Subcutaneous abdominal adipose tissue (tissue), 5 donors: Measurements from ENCODE around the gene PLCL2.

Experiments used
- H3K27ac ChIP-seq: one replicate; pipeline ENCODE4 v1.7.0; 2013; ENCODE audit warnings: low read depth, mild to moderate bottlenecking, inconsistent platforms, low read length, moderate library complexity
- H3K27me3 ChIP-seq, 5 donors: one replicate each; pipeline ENCODE4 v1.7.0; 2013; ENCODE audit warnings: low read length in 5 of 5, inconsistent platforms in 1 of 5; ENCODE audit not compliant: control insufficient read depth in 5 of 5, insufficient read depth in 4 of 5
- H3K36me3 ChIP-seq, 5 donors: one replicate each; pipeline ENCODE4 v1.7.0; 2013; ENCODE audit warnings: low read length in 5 of 5; ENCODE audit not compliant: control insufficient read depth in 5 of 5, insufficient read depth in 5 of 5
- H3K4me1 ChIP-seq, 5 donors: one replicate each; pipeline ENCODE4 v1.7.0; 2013; ENCODE audit warnings: low read length in 5 of 5, mild to moderate bottlenecking in 3 of 5, moderate library complexity in 1 of 5; ENCODE audit not compliant: control insufficient read depth in 5 of 5, insufficient read depth in 5 of 5
- H3K4me3 ChIP-seq, 5 donors: one replicate each; pipeline ENCODE4 v1.7.0; 2013; ENCODE audit warnings: low read length in 5 of 5, low read depth in 1 of 5
- H3K9ac ChIP-seq, 5 donors: one replicate each; pipeline ENCODE4 v1.7.0; 2013; ENCODE audit warnings: low read length in 5 of 5, mild to moderate bottlenecking in 4 of 5, moderate library complexity in 3 of 5
- H3K9me3 ChIP-seq, 5 donors: one replicate each; pipeline ENCODE4 v1.7.0; 2013; ENCODE audit warnings: low read length in 5 of 5; ENCODE audit not compliant: control insufficient read depth in 5 of 5
- donor health status: healthy.
- donor health status: healthy.
- donor health status: healthy.
- donor health status: healthy.
- donor health status: healthy.

The PLCL2 gene

DNA sequence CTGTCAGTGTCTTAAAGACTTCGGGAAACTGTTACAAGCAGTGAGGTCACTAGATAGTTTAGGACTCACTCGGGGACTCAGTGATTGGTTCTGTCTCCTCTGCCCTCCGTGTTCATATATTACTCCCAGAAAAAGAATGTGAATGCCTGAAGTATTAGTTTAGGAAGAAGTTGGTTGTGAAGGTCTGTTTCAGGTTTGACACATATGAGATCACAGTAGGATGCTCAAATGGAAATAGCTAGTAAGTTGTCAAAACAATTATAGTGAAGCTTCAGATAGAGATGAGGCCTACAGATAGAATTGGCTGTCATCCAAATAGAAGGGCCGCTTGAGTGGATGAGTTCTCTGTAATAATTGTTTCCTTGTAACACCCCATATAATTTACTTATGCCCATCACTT is 172.6 kb downstream of the PLCL2 start:
- Histone ChIP-seq H3K4me3 (no peak overlapping the region), H3K9me3 (peaks cover 0 to 6% (median 0%) of the 10 kb centered on the region in 5 donors), H3K36me3 (peaks cover 0 to 2% (median 0%) of the 10 kb centered on the region in 5 donors), H3K27ac (no peak overlapping the region), H3K9ac (no peak overlapping the region), H3K27me3 (no peaks in the 10 kb centered on the region), H3K4me1 (peaks cover 0 to 6% (median 5%) of the 10 kb centered on the region in 5 donors)

DNA sequence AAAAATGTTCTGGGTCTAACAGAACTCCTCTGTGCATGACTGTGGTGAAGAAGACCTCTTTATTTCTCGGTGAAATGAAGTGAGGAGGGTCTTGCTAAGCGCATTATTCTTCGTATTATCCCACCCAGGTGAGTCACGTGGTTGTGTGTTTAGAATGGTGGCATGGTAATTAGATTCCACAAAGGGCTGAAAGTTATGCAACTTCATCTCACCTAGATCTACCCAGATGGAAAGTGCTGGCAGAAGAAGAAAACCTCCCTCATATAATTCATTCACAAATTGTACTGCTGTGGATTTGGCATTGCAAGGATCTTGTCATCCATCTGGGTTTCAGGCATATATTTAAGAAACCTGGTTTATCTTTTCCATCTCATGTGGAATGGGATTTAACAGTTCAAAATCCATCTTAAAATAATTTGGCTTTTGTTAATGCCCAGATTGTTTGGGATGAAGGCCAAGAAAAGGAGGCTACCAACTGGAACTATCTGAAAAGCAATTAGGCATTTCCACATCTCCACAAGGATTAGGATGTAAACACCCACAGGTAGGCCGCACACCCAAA is 175.3 kb downstream of the PLCL2 start:
- Histone ChIP-seq H3K36me3 (peaks cover 0 to 2% (median 0%) of the 10 kb centered on the region in 5 donors), H3K27me3 (no peaks in the 10 kb centered on the region), H3K9me3 (no peaks in the 10 kb centered on the region), H3K27ac (no peak overlapping the region), H3K4me1 (peaks cover 0 to 6% (median 5%) of the 10 kb centered on the region in 5 donors), H3K4me3 (no peak overlapping the region), H3K9ac (no peak overlapping the region)

DNA sequence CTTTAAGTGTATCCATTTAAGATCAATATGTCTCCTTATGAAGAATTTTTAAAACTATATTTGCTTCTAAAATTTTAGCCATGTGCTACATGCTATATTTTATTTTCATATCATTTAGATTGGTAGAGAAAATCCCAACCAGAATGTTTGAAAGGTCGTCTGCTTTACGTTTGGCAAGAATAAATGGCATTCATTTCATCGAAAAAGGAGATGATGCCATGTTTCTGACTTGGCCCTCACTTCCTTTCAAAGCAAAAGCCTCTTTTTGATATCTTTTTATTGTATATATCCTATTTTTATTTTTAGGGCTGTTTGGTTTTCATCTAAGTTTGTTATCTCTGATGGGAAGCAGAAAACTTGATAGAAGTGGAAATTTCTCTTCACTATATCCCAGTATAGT is 176.2 kb downstream of the PLCL2 start:
- H3K9ac ChIP-seq: no peak overlapping the region
- no peaks in the 10 kb centered on the region for H3K27me3 ChIP-seq
- H3K36me3 ChIP-seq: peaks cover 0 to 2% (median 0%) of the 10 kb centered on the region in 5 donors
- no peak overlapping the region for H3K4me3 ChIP-seq
- H3K27ac ChIP-seq: no peak overlapping the region
- peaks cover 0 to 3% (median 0%) of the 10 kb centered on the region in 5 donors for H3K4me1 ChIP-seq
- H3K9me3 ChIP-seq: no peaks in the 10 kb centered on the region

DNA sequence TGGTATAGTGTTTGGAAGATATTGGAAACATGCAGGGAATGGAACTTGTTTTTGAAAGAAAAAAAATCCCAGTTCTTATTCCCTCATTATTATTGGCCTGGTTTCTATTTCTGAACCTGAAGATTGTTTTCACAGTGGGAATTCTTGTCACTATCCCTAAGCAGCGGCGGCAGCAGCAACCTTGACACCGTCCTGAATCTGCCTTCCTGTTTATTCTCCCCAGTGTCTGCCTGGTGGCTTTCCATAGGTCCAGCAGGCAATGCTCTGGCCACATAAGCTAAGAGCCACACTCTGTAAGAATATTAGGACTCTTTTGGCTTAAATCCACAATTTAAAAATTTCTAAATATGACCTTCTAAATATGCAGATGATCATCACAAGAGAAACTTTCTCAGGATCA is 178.0 kb downstream of the PLCL2 start:
- H3K27ac ChIP-seq: no peak overlapping the region
- no peak overlapping the region for H3K9ac ChIP-seq
- H3K36me3 ChIP-seq: peaks cover 0 to 4% (median under 1%) of the 10 kb centered on the region in 5 donors

DNA sequence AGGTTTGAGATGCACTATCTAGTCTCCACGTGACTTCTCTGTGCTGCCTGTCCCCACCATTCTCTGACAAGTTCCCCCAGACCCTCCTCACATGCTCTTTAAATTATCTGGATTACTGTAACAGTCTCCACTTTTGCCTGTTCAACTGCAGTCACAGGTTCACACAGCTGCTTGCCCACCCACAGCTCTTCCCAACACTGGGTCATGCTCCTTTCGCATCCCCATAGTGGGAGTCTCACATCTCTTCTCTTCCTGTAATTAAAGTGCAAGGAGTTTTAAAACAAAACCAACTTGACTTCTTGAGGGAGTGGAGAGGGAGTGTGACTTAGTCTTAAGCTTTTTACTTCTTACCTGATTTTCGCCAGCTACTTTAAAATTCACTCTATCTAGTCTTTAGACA is 178.8 kb downstream of the PLCL2 start:
- Histone ChIP-seq H3K9ac (no peak overlapping the region), H3K4me3 (no peak overlapping the region), H3K36me3 (peaks cover 4 to 8% (median 6%) of the 10 kb centered on the region in 5 donors), H3K9me3 (no peaks in the 10 kb centered on the region), H3K4me1 (peaks cover 0 to 3% (median 0%) of the 10 kb centered on the region in 5 donors), H3K27ac (no peak overlapping the region), H3K27me3 (no peaks in the 10 kb centered on the region)

More for the DNA sequence above, 178.0 kb downstream of the PLCL2 start:
- H3K27me3 ChIP-seq: no peaks in the 10 kb centered on the region
- peaks cover 0 to 3% (median 0%) of the 10 kb centered on the region in 5 donors for H3K4me1 ChIP-seq
- no peaks in the 10 kb centered on the region for H3K9me3 ChIP-seq
- no peak overlapping the region for H3K4me3 ChIP-seq

DNA sequence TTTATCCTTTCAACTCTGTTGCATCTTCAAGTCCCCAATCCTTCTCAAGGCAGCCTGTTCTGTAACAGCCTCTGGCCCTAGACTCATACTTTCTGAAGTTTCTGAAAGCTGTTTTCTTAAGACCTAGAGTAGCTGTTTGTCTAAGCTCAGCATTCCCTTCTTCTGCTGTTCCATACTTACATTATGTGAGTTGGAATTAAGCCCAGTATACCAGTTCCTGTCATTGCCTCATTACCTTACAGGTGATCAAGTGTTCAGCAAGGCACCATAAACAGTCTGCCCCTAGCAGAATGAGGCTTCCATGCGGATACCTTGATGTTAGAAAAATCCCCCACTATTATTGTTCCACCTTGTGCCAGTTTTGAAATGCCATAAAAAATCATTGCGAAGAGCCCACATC is 180.6 kb downstream of the PLCL2 start:
- peaks cover 0 to 3% (median under 1%) of the 10 kb centered on the region in 5 donors for H3K4me1 ChIP-seq
- peaks cover 8 to 15% (median 11%) of the 10 kb centered on the region in 5 donors for H3K36me3 ChIP-seq
- no peaks in the 10 kb centered on the region for H3K9me3 ChIP-seq
- H3K27ac ChIP-seq: no peak overlapping the region
- no peak overlapping the region for H3K9ac ChIP-seq
- no peaks in the 10 kb centered on the region for H3K27me3 ChIP-seq
- H3K4me3 ChIP-seq: no peak overlapping the region

DNA sequence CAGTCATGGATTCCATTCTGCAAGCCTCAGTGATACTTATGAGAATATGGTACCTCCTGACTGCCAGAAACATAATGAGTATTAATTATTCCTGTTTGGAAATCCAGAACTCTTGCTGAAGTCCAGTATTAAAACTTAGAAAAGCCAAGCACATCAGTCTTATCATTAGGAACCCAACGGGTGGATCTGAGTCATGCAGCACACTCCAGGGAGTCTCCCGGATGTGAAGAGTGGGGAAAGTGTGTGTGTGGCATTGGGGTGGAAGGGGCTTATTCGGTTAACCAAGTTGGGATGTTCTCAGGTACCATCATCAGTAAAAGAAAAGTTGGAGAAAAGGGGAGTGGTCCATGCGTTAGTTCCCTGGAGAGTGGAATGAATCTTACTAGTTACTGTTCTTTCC is 181.1 kb downstream of the PLCL2 start:
- Histone ChIP-seq H3K9ac (no peak overlapping the region), H3K4me3 (no peak overlapping the region), H3K27ac (no peak overlapping the region), H3K36me3 (peaks cover 8 to 15% (median 11%) of the 10 kb centered on the region in 5 donors), H3K27me3 (no peaks in the 10 kb centered on the region), H3K9me3 (no peaks in the 10 kb centered on the region), H3K4me1 (peaks cover 0 to 8% (median 5%) of the 10 kb centered on the region in 5 donors)

DNA sequence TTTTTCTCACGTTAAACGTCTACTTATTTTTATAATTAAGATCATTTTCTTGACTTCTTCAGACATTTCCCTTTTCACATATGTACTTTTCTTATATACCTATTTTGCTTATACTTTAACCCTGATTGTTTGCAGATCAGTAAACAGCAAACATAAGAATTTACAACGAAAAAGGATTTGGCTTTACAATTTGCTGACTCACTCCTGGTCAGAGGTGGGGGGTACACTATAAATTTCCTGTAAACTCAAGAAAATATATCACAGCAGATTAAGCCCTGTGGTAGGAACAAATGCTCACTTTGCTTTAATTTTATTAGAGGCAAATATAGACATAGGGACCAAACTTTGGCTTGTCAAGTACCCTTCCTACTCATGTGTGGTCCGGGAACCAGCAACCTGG is 185.0 kb downstream of the PLCL2 start:
- no peak overlapping the region for H3K9ac ChIP-seq
- no peak overlapping the region for H3K27ac ChIP-seq
- peaks cover 10 to 23% (median 15%) of the 10 kb centered on the region in 5 donors for H3K36me3 ChIP-seq
- H3K4me1 ChIP-seq: peaks cover 0 to 8% (median 6%) of the 10 kb centered on the region in 5 donors
- no peaks in the 10 kb centered on the region for H3K27me3 ChIP-seq
- H3K4me3 ChIP-seq: no peak overlapping the region
- H3K9me3 ChIP-seq: no peaks in the 10 kb centered on the region

DNA sequence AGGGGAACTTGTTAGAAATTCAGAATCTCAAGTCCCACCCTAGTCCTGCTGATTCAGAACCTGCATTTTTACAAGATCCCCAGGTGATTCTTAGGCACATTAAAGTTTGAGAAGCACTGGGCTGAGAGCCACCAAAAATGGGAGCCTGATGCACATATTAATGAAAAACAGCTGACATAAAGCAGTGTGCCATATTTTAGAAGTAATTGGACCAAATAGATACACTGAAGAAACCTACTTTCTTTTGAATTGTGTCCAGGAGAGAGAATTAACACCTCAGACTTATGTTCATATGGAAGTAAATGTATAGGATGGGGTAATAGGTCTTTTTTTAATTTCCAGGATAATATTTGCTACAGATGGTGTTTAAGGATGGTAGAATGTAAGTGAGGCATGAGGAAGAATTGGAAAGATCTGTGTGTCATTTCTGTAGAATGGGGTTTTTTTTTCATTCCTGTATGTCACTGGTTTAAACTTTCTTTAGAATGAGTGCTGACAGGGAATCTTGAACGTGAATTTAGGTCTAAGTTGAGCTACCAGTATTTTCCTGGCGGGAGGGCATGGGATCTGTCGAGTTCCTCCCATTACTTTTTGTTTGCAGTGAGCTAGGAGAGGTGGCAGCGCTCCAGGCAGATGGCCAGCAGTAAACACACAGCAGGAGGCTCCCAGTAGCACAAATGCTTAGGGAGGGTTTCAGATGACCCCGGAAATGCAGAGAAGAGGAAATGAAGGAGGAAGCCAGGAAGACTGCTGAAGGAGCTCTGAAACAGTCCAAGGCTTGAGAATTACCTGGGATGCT is 185.6 kb downstream of the PLCL2 start:
- H3K27ac ChIP-seq: no peak overlapping the region
- peaks cover 10 to 23% (median 15%) of the 10 kb centered on the region in 5 donors for H3K36me3 ChIP-seq
- no peak overlapping the region for H3K9ac ChIP-seq
- H3K9me3 ChIP-seq: no peaks in the 10 kb centered on the region
- H3K4me1 ChIP-seq: peaks cover 0 to 8% (median 6%) of the 10 kb centered on the region in 5 donors
- no peak overlapping the region for H3K4me3 ChIP-seq
- no peaks in the 10 kb centered on the region for H3K27me3 ChIP-seq

DNA sequence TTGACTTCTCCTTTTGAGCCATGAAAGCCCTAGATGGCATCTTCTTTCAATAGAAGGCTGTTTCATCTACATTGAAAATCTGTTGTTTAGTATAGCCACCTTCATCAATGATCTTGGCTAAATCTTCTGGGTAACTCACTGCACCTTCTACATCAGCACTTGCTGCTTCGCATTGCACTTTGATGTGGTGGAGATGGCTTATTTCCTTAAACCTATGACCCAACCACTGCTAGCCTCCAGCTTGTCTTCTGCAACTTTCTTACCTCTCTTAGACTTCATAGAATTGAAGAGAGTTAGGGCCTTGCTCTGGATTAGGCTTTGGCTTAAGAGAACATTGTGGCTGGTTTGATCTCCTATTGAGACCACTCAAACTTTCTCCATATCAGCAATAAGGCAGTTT is 189.8 kb downstream of the PLCL2 start:
- H3K27me3 ChIP-seq: no peaks in the 10 kb centered on the region
- H3K27ac ChIP-seq: no peak overlapping the region

More for the DNA sequence above, 189.8 kb downstream of the PLCL2 start:
- Histone ChIP-seq H3K36me3 (peaks cover 4 to 11% (median 9%) of the 10 kb centered on the region in 5 donors), H3K9ac (no peak overlapping the region), H3K4me3 (no peak overlapping the region), H3K4me1 (peaks cover 0 to 11% (median 6%) of the 10 kb centered on the region in 5 donors), H3K9me3 (peaks cover 0 to 2% (median 0%) of the 10 kb centered on the region in 5 donors)
